HG03439 (cell line): ENCODE results near the gene DIP2B.
"Not testable (repeated sequence)": the region's sequence is repeated elsewhere in the genome, so short reads cannot be mapped to it uniquely, and the experiment has no call there.

Experiments used
- ATAC-seq: cut with Tn5 transposase; IDR thresholded peaks from one replicate; pipeline ENCODE4 v1.9.1; 2021; ENCODE audit warnings: mild to moderate bottlenecking, moderate library complexity; ENCODE audit not compliant: unreplicated experiment

DIP2B gene

GRCh38 chr12:50665170-50665569 is 160.4 kb downstream of the DIP2B start:
- ATAC-seq: no peak

GRCh38 chr12:50665609-50666008 is 160.8 kb downstream of the DIP2B start:
- ATAC-seq: no peak

GRCh38 chr12:50666023-50666422 is 161.2 kb downstream of the DIP2B start:
- ATAC-seq: no peak

DNA sequence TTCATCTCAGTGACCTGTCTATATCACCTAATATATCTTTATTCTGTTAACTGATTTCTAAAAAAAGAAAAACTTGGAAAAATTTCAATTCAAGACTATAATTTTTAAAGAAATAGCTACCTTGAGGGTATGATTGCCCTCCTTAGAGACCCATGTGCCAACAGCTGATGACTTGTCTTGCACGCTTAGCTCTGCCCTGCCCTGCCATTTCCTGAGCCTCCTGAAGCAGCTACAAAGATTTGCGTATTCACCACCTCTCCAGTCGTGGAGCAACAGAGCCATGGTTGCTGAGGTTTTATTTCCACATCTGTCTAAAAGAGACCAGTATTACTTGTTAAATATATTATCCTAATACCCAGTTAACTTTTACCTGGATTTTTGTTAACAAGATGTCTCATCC is 167.4 kb downstream of the DIP2B start:
- ATAC-seq: no peak

DNA sequence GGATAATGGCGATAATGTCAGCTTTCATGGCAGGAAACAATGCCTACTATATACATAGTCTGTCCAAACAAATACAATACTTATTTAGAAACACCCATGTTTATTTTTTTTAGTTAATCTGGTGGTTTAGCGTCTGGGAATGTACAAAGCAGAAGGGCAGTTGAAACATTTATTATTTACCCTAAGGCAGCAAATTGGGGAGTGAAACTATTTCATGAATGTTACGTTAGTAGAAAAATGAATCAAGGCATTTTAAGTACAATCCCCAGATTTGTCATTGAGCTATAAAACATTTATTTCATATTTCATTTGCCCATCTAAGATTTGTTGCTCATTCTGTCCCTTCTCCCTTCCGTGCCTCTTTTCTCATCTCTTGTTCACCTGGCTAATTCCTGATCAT is 172.0 kb downstream of the DIP2B start:
- ATAC-seq: no peak

DNA sequence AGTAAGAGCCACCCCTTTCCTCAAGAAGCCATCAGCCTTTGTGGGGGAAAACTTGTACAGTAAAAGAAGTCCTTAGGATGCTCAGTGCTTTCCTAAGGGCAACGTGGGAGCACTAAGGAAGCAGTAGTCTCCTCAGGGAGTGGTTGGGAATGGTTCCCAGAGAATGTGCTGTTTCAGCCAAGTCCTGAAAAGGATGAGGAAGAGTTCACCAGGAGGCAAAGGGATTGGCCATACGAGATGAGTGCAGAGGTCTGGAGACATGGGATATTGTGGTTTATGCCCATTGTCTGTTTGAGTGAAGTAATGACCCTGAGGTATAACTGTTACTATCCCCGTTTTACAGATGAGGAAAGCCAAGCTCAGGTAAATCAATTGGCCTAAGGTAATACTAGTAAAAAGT is 173.1 kb downstream of the DIP2B start:
- ATAC-seq: no peak

DNA sequence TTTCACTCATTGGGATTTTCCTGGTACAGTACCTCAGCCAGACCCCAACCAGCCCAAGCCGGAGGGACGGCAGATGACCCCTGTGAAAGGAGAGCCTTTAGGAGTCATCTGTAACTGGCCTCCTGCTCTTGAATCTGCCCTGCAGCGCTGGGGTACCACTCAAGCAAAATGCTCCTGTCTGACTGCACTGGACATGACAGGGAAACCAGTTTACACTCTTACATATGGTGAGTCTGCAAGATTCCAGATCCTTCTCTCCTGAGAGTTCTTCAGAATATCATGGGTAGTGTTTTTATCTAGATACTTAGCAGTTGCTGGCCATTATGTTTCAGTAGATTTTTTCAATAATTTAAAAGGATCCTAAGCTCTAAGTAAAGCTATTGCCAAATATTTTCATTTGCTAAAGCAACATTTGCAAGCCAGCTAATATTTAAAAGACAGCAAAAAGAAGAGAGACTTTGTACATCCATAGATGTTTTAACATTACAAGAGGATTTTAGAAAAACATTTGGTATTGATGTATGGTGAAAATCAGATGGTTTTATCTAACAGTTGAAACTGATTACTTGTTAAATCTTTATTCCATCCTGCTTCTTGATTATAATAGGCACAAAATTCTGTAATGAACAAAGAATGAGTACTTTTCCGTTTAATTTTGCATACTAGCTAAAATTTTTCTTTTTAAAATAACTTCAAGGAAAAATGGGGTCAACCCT is 174.0 kb downstream of the DIP2B start:
- no peak for ATAC-seq

- ATAC-seq: no peak
Observed at GRCh38 chr12:50679612-50680011, 174.8 kb downstream of the DIP2B start.

DNA sequence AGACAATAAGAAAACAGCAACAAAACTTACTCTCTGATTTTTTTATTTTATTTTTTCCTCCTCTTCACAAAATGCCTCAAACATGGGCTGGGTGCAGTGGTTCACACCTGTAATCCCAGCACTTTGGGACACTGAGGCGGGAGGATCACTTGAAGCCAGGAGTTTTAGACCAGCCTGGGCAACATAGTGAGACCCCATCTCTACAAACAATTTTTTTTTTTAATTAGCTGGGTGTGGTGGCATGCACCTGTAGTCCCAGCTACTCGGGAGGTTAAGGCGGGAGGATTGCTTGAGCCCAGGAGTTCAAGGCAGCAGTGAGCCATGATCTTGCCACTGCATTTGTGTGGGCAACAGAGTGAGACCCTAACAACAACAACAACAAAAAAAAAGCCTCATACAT is 176.3 kb downstream of the DIP2B start:
- not testable (repeated sequence) for ATAC-seq

- no peak for ATAC-seq
Observed at GRCh38 chr12:50685641-50686040, 180.9 kb downstream of the DIP2B start.

DNA sequence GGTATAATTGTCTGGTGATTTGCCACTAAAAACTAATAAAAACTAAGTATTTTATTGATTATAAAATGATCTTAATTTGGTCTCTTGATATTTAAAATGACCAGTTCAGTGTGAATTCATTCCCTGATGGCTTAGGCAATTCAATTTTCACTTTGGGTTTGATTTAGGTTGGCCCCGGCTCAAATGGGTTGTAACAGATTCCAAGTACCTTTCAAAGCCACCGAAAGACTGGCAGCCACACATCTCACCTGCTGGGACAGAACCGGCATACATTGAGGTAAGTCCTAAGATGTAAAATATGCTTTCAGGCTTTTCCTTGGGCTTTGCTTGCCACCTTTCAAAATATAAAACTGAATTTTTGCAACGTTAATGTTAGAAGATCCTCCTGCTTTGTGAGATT is 181.6 kb downstream of the DIP2B start:
- no peak for ATAC-seq

GRCh38 chr12:50686976-50687375 is 182.2 kb downstream of the DIP2B start:
- ATAC-seq: no peak

- ATAC-seq: no peak
Observed at GRCh38 chr12:50689437-50689836, 184.7 kb downstream of the DIP2B start.

DNA sequence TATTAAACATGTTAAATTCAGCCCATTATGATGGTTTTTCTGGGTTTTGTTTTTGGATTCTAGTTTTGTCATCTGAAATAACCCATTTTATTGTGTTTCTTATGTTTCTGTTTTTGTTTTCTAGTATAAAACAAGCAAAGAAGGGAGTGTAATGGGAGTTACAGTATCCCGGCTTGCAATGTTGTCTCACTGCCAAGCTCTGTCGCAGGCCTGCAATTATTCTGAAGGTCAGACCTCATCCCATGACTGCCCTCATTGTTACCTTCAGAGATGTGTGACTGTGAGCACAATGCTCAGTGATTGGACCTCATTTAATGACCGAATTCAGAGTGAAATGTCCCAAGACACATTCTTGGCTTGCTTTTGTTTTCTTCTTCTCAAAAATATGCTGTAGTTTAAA is 186.1 kb downstream of the DIP2B start:
- no peak for ATAC-seq

GRCh38 chr12:50695961-50696360 is 191.2 kb downstream of the DIP2B start:
- no peak for ATAC-seq

GRCh38 chr12:50696931-50697330 is 192.1 kb downstream of the DIP2B start:
- ATAC-seq: no peak

DNA sequence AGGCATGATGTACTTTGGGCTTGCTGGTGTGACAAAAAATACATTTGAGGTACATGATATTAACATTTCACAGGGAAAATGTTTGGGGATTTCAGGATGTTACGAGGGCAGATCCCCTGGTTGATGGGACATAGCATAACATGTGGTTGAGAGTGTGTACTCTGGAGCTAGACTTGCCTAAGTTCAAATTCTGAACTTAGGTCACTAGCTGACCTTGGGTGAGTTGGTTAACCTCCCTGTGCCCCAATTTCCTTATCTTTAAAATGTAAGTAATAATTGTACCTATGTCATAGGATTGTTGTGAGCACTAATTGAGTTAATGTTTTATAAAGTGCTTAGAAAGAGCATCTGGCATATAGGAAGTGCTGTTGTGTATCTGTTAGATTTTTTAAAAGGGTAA is 194.4 kb downstream of the DIP2B start:
- no peak for ATAC-seq

DNA sequence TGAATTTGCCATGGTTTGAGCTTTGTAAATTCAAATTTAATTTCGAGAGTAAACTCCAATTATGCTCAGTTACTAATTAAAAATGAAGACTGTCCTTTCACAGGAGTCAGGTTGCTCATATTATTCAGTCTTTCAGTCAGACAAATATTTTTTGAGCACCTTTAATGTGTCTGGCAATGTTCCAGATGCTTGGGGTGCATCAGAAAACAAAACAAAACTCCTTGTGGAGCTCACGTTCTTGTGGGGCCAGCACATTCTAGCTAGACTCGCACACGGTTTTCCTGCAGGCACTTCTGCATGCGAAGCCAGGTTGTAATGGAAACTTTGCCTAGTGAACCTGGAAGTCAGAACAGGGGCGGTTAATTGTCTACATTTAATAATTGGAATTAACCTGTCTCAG is 195.2 kb downstream of the DIP2B start:
- no peak for ATAC-seq

DNA sequence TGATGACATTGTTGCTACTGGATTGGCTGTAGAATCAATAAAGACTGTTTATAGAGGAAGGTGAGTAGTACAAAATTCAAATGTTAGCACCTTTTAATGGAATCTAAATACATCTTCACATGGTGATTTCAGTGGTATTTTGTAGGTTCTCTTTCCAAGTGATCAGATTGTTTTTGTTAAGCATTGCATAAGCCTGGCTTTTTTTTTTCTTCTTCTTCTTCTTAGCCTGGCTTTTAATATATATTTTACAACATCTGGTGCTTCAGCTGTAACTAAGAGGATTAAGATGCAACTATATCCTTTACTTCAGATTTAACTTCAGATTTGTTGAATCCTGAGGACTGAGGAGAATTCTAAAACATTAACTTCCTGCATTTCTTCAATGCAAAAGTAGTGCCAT is 201.8 kb downstream of the DIP2B start:
- no peak for ATAC-seq

DNA sequence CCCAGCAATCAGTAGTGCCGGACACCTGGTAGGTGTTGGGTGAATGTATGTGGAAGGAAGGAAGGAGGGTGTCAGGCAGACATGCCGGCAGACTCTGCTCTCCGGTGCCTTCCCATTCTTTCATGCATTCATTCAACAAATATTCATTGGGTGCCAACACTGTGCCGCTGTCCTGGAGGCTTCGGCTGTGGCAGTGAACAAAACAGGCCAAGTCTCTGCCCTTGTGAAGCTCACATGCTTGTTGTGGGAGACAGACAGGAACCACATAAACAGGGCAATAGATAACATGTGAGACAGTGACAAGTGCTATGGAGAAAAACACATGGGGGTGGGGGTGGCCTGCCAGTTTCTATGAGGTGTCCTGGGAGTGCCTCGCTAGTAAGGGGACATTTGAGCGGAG is 202.6 kb downstream of the DIP2B start:
- ATAC-seq: no peak

- no peak for ATAC-seq
Observed at GRCh38 chr12:50708631-50709030, 203.8 kb downstream of the DIP2B start.

DNA sequence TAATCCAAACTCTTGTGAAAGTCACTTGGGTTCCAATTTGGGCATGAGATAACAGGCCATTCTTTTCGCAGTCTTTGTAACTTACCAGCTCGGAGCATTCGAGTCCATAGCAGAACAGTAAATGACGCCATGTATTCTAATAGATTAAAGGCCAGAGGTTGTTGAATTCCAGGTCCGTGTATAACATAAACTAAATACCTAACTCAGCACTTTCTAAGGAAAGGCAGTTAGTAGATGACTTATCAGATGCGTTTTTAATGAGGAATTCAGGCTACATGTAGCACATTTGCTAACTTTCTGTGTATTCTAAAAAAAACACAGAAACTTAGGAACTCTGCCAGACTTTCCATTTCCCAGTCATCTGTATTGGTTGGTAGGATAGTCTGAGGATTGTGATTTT is 206.3 kb downstream of the DIP2B start:
- ATAC-seq: no peak

DNA sequence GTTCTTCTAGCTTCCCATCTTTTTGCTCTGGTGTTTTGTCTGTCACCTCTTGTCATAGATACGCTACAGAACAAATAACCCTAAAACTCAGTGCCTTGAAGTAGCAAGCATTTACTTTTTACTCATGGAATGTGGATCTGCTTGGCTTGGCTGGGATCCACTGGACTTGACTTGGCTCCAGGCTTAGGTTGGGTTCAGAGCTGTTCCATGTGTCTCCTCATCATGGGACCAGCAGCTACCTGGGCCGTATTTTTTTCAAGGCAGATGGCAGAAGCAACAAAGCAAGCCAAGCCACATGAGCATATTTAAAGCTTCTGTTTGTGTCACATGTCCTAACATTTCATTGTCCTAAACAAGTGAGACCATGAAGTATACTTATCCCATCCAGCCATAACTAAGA is 210.4 kb downstream of the DIP2B start:
- ATAC-seq: no peak
